ENCODE results near the gene COPS2.
"Not testable (repeated sequence)": the region's sequence is repeated elsewhere in the genome, so short reads cannot be mapped to it uniquely, and the experiment has no call there.

Gene COPS2

GRCh38 chr15:49155110-49155833 lies at the start of gene COPS2:
Gene COPS2 (minus strand): TSS chr15:49155599. CDS start chr15:49155578, 21 bp downstream.
- DNase-seq: peak; percentile 77 to 98

- DNase-seq: no peak
Measured at GRCh38 chr15:49200347-49200746, 44.9 kb upstream of the COPS2 start.

DNA sequence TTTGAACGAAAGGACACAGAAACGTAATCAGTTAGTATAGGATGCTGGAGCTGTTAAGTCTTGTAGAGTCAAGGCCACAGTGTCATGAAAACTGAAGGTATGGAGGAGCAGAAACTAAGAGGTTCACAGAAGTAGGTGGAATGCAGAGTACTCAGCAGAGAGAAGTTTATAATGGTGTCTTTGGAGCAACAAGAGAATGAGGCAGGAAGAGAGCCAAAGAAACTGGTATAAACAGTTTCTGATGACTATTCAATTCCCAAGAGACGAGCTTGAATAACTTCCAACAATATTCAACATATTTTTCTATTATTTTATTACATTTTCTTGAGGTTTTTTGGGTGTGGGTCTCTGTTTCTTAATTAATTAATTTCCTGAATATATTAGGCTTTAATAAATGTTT lies 44.3 kb upstream of the COPS2 start:
- no peak for DNase-seq

DNA sequence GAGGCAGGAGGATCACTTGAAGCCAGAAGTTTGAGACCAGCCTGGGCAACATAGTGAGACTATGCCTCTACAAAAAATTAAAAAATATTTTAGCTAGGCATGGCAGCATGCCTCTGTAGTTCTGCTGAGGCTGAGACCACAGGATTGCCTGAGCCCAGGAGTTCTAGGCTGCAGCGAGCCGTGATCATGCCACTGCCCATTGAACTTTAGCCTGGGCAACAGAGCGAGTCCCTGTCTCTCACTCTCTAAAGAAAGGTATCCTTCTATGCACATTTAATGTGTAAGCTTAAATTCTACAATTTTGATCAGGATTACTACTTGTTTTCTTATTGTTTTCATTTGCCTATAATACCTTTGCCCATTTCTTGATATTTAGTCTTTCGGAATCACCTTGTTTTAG lies 41.5 kb upstream of the COPS2 start:
- DNase-seq: no peak

DNA sequence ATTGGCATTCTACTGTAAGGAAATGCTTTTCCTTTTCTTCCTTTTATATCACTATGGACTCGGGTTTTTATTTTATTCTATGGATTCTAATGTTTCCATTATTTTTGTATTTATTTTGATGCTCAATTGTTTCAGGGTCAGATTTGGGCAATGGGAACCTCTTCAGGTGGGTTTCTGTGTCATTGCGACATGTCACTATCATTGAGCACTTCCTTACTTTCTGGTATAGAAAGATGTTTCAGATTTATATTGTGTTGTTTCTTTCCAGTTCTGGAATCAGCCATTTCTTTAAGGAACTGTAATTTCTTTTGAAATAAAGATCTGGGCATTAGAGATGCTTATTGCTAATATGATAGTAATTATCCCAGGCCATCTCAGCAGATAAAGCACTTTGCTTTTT lies 36.5 kb upstream of the COPS2 start:
- DNase-seq: no peak

DNA sequence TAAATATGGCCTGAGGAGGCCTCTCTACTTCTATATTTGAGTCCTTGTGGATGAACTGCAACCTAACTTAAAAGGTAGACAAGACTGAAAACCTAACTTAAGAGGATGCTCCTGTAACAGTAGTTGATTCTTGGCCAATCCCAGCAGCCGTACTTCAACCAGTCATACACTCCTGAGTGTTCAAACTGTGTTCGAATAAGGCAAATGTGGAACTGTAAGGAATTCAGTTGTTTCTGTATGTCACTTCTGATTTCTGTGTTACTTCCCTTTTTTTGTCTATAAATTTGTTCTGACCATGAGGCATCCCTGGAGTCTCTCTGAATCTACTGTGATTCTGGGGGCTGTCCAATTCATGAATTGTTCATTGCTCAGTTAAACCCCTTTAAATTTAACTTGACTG lies 35.2 kb upstream of the COPS2 start:
- peak in 1 of 2 donors; percentile 66 for DNase-seq

DNA sequence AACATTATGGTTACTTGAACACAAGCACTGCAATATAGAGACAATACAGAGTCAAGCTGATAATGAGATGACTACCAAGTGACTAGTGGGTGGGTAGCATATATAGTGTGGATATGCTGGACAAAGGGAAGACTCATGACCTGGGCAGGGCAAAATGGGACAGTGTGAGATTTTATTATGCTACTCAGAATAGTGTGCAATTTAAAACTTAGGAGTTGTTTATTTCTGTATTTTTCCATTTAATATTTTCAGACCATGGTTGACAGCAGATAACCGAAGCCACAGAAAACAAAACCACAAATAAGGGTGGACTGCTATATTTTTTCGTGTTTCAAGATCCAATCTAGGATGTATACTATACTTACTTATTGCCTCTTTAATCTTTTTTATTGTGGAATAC lies 34.2 kb upstream of the COPS2 start:
- no peak for DNase-seq

DNA sequence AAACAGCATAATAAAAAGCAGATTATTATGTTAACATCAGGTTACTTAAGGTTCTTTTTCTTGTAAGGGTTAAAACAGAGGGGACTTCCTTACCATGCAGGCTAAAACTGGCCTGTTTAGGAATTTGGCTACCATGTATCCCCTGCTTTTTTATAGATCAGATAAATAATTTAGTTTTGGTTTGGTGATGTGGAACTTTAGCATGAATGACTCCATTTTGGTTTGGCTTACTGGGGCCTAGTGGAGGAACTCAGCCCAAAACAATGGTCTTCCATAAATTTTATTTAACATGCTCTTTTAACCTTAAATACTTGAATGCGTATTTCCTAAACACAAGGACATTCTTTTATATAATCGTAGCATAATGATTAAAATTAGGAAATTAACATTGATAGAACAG lies 33.5 kb upstream of the COPS2 start:
- DNase-seq: no peak

- DNase-seq: no peak
Measured at GRCh38 chr15:49187549-49188245, 32.3 kb upstream of the COPS2 start.

- no peak for DNase-seq
Measured at GRCh38 chr15:49185473-49185872, 30.1 kb upstream of the COPS2 start.

DNA sequence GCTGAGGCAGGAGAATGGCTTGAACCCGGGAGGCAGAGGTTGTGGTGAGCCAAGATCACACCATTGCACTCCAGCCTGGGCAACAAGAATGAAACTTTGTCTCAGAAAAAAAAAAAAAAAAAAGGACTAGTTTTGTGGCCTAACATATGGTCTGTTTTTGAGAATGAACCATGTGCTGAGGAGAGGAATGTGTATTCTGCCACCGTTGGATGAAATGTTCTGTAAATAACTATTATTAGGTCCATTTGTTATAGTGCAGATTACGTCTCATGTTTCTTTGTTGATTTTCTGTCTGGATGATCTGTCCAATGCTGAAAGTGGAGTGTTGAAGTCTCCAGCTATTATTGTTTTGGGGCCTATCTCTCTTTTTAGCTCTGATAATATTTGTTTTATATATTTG lies 28.3 kb upstream of the COPS2 start:
- not testable (repeated sequence) for DNase-seq

DNA sequence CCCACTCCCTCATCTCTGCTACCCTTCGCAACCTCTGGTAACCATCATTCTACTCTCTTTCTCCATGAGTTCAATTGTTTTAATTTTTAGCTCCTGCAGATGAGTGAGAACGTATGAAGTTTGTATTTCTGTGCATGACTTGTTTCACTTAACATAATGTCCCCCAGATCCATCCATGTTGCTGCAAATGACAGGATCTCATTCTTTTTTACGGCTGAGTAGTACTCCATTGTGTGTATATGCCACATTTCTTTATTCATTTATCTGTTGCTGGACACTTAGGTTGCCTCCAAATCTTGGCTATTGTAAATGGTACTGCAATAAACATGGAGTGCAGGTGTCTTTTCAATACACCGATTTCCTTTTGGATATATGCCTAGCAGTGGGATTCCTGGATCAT lies 26.7 kb upstream of the COPS2 start:
- DNase-seq: no peak

- no peak for DNase-seq
Measured at GRCh38 chr15:49179433-49180190, 24.2 kb upstream of the COPS2 start.

GRCh38 chr15:49178497-49178896 lies 23.1 kb upstream of the COPS2 start:
- DNase-seq: no peak

- not testable (repeated sequence) for DNase-seq
Measured at GRCh38 chr15:49175582-49176397, 20.4 kb upstream of the COPS2 start.

DNA sequence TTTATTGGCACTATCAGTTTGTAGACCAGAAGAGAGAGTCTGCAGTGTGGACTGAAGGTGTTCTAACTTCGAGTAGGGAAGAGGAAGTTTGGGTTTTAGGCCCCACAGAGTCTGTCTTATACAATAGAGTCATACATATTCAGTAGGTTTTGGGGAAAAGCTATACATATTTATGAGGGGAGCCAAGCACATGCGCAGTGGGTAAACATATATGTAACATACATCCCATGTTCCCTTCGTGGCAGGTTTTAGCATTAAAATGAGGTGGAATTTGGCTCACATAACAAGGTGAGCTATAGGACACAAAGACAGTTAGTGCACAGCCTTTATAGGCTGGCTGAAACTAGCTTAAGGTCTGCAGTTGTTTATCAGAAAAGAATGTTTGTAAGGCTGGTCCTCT lies 19.5 kb upstream of the COPS2 start:
- DNase-seq: no peak

DNA sequence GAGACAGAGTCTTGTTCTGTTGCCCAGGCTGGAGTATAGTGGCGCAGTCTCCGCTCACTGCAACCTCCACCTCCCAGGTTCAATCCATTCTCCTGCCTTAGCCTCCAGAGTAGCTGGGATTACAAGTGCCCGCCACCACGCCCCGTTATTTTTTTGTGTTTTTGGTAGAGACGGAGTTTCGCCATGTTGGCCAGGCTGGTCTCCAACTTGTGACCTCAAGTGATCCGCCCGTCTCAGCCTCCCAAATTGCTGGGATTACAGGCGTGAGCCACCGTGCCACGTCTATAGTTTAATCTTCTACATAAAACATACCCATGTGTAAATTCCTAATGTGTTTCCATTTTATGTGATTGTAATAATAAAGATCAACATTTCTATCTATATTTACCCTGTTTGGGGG lies 16.4 kb upstream of the COPS2 start:
- no peak for DNase-seq

DNA sequence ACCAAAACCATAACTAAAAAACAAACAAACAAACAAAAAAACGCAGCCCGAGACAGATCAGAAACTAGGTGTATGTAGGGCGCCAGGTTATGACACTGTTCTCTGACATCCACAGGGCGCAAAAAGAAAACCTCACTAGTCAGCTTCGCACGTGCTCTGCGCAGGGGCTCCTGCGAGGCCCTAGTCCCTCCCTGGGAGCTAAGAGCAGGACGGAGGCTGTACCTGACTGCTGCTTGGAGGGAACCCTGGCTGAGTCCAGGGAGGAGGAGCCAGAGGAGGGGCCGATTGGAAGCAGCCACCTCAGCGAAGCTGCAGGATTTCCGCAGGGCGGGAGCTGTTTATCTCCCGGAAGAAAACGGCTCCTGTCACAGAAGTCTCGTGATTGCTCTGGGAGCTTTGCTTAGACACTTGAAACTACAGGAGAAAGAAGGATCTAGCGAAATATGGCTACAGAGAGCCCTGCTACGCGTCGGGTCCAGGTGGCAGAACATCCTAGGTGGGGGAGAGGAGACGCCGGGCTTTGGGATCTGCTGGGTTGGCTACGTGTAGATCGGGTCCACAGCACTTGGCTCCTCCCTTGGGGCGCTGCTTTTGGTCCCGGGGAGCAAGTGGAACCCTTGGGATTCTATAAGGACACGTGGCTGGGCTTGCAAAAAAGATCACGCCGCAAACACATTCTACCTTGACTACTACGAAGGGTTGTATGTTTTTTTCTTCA lies 14.6 kb upstream of the COPS2 start, which contains the start of gene GALK2:
TSS of gene GALK2 (plus strand) at position 368 of the 718 bp plus-strand sequence. CDS start at position 444, 76 bp downstream.
- DNase-seq: peak; percentile 26 to 66

DNA sequence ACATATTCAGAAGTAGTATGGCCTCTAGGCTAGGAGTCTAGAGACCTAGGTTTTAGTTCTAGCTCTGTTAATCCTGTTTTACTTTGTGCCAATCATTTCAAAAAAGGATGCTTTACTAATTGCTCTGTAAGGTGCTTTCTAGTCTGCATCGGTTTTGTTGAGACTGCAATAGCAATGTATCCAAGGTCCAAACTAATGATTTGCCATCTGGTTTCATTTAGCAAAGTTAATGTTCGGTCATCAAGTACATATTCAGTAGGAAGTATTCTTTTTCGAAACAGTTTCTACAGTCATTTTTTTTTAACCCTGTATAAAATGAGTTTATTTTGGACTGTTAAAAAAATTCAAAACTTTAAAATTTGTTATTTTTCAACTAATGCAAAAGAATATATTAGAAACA lies 12.6 kb upstream of the COPS2 start:
- DNase-seq: no peak

DNA sequence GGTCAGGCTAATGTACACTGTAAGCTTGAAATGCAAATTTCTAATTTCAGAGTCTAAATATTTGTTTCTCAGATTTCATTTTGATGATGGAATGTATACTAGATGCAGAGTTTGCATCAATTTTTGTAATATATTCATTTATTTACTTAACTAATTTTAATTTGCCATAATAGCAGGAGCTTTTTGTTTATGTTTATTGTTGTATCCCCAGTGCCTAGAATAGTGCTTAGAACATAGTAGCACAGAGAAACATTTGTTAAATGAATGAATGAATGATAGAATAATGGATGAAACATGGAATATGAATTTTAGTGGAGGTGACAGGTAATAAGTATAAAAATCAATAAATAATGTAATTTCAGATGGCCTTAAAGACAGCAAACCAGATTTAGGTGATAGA lies 9.5 kb upstream of the COPS2 start:
- DNase-seq: no peak

DNA sequence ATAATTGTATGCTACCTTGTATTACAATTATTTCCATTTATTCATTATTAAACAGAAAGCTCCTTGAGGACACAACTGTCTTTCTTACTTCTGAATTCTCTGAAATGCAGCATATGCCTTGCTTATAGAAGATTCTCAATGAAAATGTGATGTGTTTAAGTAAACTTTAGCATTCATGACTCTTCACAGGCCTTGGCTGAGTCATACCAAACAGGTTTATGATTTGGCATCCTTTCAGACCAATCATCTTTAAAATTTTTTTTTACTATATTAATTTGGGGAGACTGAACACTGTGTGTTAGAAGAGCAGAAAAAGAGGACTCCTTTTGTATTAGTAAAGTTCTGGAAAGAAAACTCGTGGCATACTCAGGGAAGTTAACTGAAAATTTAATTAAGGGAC lies 8.3 kb upstream of the COPS2 start:
- no peak for DNase-seq
